Testis (tissue), 3 donors: ENCODE data around the gene ESPN. TPM values are rescaled to one million over a fixed set of nuclear protein-coding genes. Genes with fewer than 3 reads are reported as not detected.

Experiments
- DNase-seq: peaks from one replicate; pipeline ENCODE4 v3.0.0-alpha.2; 2019
- H3K27ac ChIP-seq, 2 donors: fragments of 200-600 bp; sonication (generic); one replicate each; pipeline ENCODE4 v1.5.1; 2019
- H3K27me3 ChIP-seq: fragments of 200-600 bp; sonication (generic); one replicate; pipeline ENCODE4 v1.5.1; 2019
- H3K36me3 ChIP-seq: fragments of 200-600 bp; sonication (generic); one replicate; pipeline ENCODE4 v1.5.1; 2017; ENCODE audit warnings: low read depth; ENCODE audit errors: missing control alignments
- H3K4me1 ChIP-seq: fragments of 200-600 bp; sonication (generic); one replicate; pipeline ENCODE4 v1.5.1; 2019
- H3K4me3 ChIP-seq, 2 donors: fragments of 200-600 bp; sonication (generic); one replicate each; pipeline ENCODE4 v1.5.1; 2017 to 2019
- H3K9me3 ChIP-seq: fragments of 200-600 bp; sonication (generic); one replicate; pipeline ENCODE4 v1.5.1; 2017
- POLR2A ChIP-seq: fragments of 450-650 bp; IDR thresholded peaks from one replicate; pipeline ENCODE4 v1.6.1; 2017; ENCODE audit warnings: antibody characterized with exemption, mild to moderate bottlenecking, moderate library complexity
- WGBS, 2 donors: methylation state at CpG; one replicate each; pipeline ENCODE4 v1.1.5; 2018; 5-methylcytosine and 5-hydroxymethylcytosine counted together
- intact Hi-C: fragments of 100-400 bp; cut with DNase I; formaldehyde crosslinking; loops from one replicate; pipeline ENCODE4 v1.15.1; 2023; ENCODE audit warnings: low total_unique reads
- polyA plus RNA-seq: library from polyadenylated mRNA; stranded (reverse); fragments of 350-450 nt; fragmentation: Illumina TruSeq; extraction: RNeasy Lipid Tissue Mini Kit (QIAGEN cat#74804); gene quantifications from one replicate; pipeline ENCODE4 v1.2.3, GENCODE V29; 2014; ENCODE audit warnings: low read depth, low replicate concordance; ENCODE audit not compliant: insufficient read depth
- total RNA-seq, 2 donors: library from RNA; depleted of rRNA; stranded (reverse); fragments of >200 nt; gene quantifications; one replicate each; pipeline ENCODE4 v1.2.3, GENCODE V29; 2016
- TF ChIP-seq, protein P1 (sequence below), 3 experiments: fragments of 450-650 bp in 2 of 3; fragments of 200-600 bp in 1 of 3; sonication (generic) in 1 of 3; IDR thresholded peaks; one replicate each; pipeline ENCODE4 v1.5.1; 2016 to 2019; ENCODE audit warnings: antibody characterized with exemption in 3 of 3, mild to moderate bottlenecking in 2 of 3, moderate library complexity in 1 of 3

ESPN gene
- total and polyA plus RNA-seq, 3 donors from 2014 or later: 270 to 404 (median 396) TPM

DNA sequence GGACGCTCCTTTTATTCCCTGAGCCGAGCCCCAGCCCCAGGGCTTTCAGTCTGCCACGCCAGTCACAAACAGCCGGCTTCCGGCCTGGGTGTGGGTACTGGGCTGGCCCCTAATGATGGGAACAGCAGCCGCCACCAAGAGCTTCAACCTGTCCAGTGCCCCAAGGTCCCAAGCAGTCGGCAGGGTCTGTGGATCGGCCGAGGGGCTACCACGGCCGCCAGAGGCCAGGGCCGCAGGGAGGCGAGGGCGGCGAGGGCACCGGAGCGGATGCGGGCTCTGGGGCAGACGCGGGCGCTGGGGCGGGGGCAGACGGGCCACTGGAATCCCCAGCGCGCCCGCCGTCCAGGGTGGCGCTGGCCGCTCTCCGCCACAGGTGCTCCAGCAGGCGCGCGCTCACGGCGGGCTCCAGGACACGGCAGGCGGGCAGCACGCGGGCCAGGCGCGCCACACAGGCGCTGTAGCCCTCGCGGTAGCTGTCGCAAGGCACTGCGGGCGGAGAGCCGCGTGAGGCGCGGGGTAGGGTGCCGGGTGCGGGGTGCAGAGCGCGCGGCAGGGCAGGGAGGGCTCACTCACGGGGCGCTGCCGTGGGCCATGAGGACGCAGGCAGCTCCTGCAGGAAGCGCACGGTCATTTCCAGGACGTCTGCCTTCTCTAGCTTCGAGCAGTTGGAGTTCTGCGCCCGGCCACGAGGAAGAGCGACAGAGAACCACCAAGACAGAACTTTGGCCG, 5.7 kb upstream of the ESPN start:
- intact Hi-C loops: no loop called here
- Histone ChIP-seq H3K27ac (no peak overlapping the region), H3K36me3 (no peaks in the 10 kb centered on the region), H3K4me1 (peaks cover 25% of the 10 kb centered on the region), H3K4me3 (peak overlapping the region; percentile 34 to 50), H3K9me3 (no peaks in the 10 kb centered on the region), H3K27me3 (no peaks in the 10 kb centered on the region)
- TF ChIP-seq, protein P1, sequence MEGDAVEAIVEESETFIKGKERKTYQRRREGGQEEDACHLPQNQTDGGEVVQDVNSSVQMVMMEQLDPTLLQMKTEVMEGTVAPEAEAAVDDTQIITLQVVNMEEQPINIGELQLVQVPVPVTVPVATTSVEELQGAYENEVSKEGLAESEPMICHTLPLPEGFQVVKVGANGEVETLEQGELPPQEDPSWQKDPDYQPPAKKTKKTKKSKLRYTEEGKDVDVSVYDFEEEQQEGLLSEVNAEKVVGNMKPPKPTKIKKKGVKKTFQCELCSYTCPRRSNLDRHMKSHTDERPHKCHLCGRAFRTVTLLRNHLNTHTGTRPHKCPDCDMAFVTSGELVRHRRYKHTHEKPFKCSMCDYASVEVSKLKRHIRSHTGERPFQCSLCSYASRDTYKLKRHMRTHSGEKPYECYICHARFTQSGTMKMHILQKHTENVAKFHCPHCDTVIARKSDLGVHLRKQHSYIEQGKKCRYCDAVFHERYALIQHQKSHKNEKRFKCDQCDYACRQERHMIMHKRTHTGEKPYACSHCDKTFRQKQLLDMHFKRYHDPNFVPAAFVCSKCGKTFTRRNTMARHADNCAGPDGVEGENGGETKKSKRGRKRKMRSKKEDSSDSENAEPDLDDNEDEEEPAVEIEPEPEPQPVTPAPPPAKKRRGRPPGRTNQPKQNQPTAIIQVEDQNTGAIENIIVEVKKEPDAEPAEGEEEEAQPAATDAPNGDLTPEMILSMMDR (IDR thresholded peaks at IDR 0.05): no peak
- no peak for TF ChIP-seq POLR2A
- 0 to 6% methylated on average over 2 to 68 of the region's 69 CpGs for WGBS, 2 donors
- DNase-seq: no peak

DNA sequence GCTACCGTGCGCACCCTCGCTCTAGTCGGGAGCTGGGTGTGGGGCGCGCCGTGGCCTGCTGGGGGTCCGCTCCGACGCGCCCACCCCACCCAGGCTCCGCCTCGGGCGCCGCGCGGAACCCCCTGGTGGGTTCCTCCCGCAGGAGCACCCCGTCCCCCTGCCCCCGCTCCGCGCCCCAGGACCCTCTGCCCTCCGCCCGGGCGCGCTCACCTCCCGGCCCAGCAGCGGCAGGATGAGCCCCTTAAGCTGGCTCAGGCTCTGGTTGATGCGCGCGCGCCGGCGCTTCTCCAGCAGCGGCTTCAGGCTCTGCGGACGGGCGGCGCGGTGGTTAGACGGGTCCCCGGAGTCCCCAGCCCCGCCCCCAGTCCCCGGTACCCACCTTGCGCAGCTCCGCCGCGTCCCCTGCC, 5.2 kb upstream of the ESPN start:
- H3K4me3 ChIP-seq: peak overlapping the region; percentile 34 to 50
- no peaks in the 10 kb centered on the region for H3K36me3 ChIP-seq
- no peak overlapping the region for H3K27ac ChIP-seq
- no peak for DNase-seq
- no peak for TF ChIP-seq POLR2A
- TF ChIP-seq, protein P1 (IDR thresholded peaks at IDR 0.05): no peak
- H3K9me3 ChIP-seq: no peaks in the 10 kb centered on the region
- 2 to 3% methylated on average over 6 to 26 of the region's 48 CpGs for WGBS, 2 donors
- H3K4me1 ChIP-seq: peaks cover 28% of the 10 kb centered on the region
- intact Hi-C loops: no loop called here
- H3K27me3 ChIP-seq: no peaks in the 10 kb centered on the region

DNA sequence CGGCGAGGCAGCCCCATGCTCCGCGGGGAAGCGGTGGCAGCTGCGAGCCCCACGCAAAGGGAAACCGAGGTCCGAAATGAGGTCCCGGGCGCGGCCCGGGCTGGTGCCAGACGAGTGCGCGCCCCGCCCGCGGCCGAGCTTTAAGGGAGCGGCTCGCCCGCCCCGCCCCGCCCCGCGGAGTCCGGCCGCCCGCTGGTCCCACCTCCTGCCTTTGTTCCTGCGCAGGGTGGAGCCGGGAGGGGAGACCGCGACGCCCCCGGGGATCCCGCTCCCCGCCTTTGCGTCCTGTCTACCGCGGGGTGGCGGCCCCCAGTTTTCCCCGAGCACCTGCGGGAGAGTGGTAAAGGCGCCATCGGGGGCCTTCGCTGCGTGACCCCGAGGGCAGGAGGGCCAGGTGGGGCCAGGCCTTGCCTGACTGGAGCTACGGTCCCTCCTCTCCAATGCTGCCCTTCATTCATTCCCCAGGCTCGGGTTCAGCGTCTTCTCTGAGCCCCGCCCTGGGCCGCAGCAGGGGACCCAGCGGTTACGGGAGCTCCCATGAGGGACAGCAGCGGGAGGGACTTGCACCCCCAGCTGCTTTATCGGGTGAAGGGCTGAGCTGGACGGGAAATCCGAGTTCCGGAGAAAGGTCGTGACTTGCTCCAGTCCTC, 4.6 kb upstream of the ESPN start, which contains the start of gene HES2:
HES2 (minus strand) TSS at position 116 of the 650 bp plus-strand sequence; CDS start at position 17, 99 bp downstream.
- Histone ChIP-seq H3K9me3 (no peaks in the 10 kb centered on the region), H3K4me3 (peak within 1 kb of the TSS; percentile 34 to 50), H3K27me3 (no peaks in the 10 kb centered on the region), H3K4me1 (peaks cover 28% of the 10 kb centered on the region), H3K36me3 (no peaks in the 10 kb centered on the region), H3K27ac (no peak within 1 kb of the TSS)
- DNase-seq: peak; percentile 32
- intact Hi-C loops: no loop called here
- TF ChIP-seq POLR2A: no peak
- TF ChIP-seq, protein P1 (IDR thresholded peaks at IDR 0.05): no peak
- WGBS, 2 donors: 1 to 2% methylated on average over 13 to 59 of the region's 62 CpGs

DNA sequence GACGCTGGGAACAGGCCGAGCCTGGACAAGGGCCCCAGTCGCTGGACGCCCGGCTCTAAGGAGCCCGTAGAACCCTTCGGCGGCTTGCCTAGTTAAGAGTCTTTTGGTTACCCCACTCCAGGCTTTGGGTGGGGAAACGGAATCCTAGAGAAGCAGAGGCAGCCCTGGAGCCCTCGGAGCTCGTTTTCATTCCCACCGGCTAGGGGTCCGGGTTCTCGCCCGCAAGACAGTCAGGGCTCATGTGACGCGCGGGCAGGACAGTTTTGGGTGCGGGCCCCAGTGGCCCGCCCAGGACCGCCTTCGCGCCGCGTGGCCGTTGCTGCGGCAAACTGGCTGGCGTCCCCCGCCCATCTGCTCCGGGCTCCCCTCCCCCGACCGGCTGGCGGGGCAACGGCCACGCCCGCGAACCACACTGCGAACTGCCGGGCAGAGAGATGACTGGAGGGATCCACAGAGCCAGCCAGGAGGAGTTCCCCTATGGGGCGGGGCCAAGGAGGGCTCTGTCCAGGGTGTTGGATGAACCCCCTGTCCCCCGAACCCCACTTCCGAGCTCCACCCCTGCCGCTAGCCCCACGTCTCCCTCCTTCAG, 4.0 kb upstream of the ESPN start:
- peak overlapping the region; percentile 34 to 50 for H3K4me3 ChIP-seq

More for the DNA sequence above, 4.0 kb upstream of the ESPN start:
- Histone ChIP-seq H3K4me1 (peaks cover 28% of the 10 kb centered on the region), H3K36me3 (no peaks in the 10 kb centered on the region), H3K27me3 (no peaks in the 10 kb centered on the region), H3K27ac (no peak overlapping the region), H3K9me3 (no peaks in the 10 kb centered on the region)
- no peak for DNase-seq
- intact Hi-C loops: no loop called here
- 10 to 20% methylated on average over 4 to 42 of the region's 44 CpGs for WGBS, 2 donors
- TF ChIP-seq POLR2A: no peak
- TF ChIP-seq, protein P1 (IDR thresholded peaks at IDR 0.05): no peak
